Stimulated activated effector memory CD8-positive, alpha-beta T cell treated with anti-CD3 and anti-CD28 coated beads, Interleukin-12 subunit alpha, Interleukin-12 subunit beta, amount 100 ng/mL, for 72 hours (primary cell): ENCODE measurements around the gene CHML.

Source experiments
- ATAC-seq: fragments of 150-1000 bp; cut with Tn5 transposase; 2 replicates; pipeline ENCODE4 v1.10.0; 2021
- DNase-seq, 2 donors: peaks; one replicate each; pipeline ENCODE4 v3.0.0; 2021 to 2022; ENCODE audit warnings: low spot score in 2 of 2
- H3K27ac Mint-ChIP-seq: one replicate; pipeline ENCODE4 v1.8.0; 2022; ENCODE audit warnings: mild to moderate bottlenecking, mixed read lengths
- H3K36me3 Mint-ChIP-seq: one replicate; pipeline ENCODE4 v1.8.0; 2022; ENCODE audit warnings: mild to moderate bottlenecking, mixed read lengths
- H3K4me1 Mint-ChIP-seq: one replicate; pipeline ENCODE4 v1.8.0; 2022; ENCODE audit warnings: mixed read lengths
- H3K4me3 Mint-ChIP-seq: one replicate; pipeline ENCODE4 v1.8.0; 2022; ENCODE audit warnings: mild to moderate bottlenecking, mixed read lengths
- H3K9me3 Mint-ChIP-seq: one replicate; pipeline ENCODE4 v1.8.0; 2022; ENCODE audit warnings: mixed read lengths

The CHML gene

GRCh38 chr1:241614572-241614971, 25.6 kb downstream of the CHML start:
- Mint-ChIP-seq H3K4me1 (peaks cover 22% of the 10 kb centered on the region), H3K9me3 (no peaks in the 10 kb centered on the region), H3K27ac (peak overlapping the region; percentile 4), H3K36me3 (no peaks in the 10 kb centered on the region), H3K4me3 (no peak overlapping the region)
- no peak for DNase-seq
- no peak for ATAC-seq

- Mint-ChIP-seq H3K4me1 (peaks cover 22% of the 10 kb centered on the region), H3K36me3 (no peaks in the 10 kb centered on the region), H3K9me3 (no peaks in the 10 kb centered on the region), H3K4me3 (no peak overlapping the region), H3K27ac (peak overlapping the region; percentile 4)
- ATAC-seq = peak; percentile 92
- no peak for DNase-seq
Measured at GRCh38 chr1:241614144-241614543, 26.0 kb downstream of the CHML start.

GRCh38 chr1:241612533-241613477, 27.4 kb downstream of the CHML start:
- peaks cover 18% of the 10 kb centered on the region for H3K4me1 Mint-ChIP-seq
- ATAC-seq (no peak), DNase-seq (no peak)
- peak overlapping the region; percentile 4 for H3K4me3 Mint-ChIP-seq
- H3K9me3 Mint-ChIP-seq = no peaks in the 10 kb centered on the region
- H3K36me3 Mint-ChIP-seq = no peaks in the 10 kb centered on the region
- peak overlapping the region; percentile 12 for H3K27ac Mint-ChIP-seq

GRCh38 chr1:241611736-241612135, 28.4 kb downstream of the CHML start:
- Mint-ChIP-seq H3K27ac (no peak overlapping the region), H3K4me1 (peaks cover 13% of the 10 kb centered on the region), H3K4me3 (no peak overlapping the region), H3K36me3 (no peaks in the 10 kb centered on the region), H3K9me3 (no peaks in the 10 kb centered on the region)
- ATAC-seq = no peak
- DNase-seq = no peak

GRCh38 chr1:241611063-241611462, 29.1 kb downstream of the CHML start:
- DNase-seq (no peak), ATAC-seq (peak; percentile 63)
- no peak overlapping the region for H3K4me3 Mint-ChIP-seq
- H3K27ac Mint-ChIP-seq = no peak overlapping the region
- no peaks in the 10 kb centered on the region for H3K9me3 Mint-ChIP-seq
- H3K4me1 Mint-ChIP-seq = peaks cover 13% of the 10 kb centered on the region
- no peaks in the 10 kb centered on the region for H3K36me3 Mint-ChIP-seq

- H3K27ac Mint-ChIP-seq = no peak overlapping the region
- H3K4me1 Mint-ChIP-seq = peaks cover 13% of the 10 kb centered on the region
- DNase-seq (no peak), ATAC-seq (no peak)
- H3K4me3 Mint-ChIP-seq = no peak overlapping the region
- H3K36me3 Mint-ChIP-seq = no peaks in the 10 kb centered on the region
- no peaks in the 10 kb centered on the region for H3K9me3 Mint-ChIP-seq
Measured at GRCh38 chr1:241610056-241610815, 29.9 kb downstream of the CHML start.

GRCh38 chr1:241608379-241609033, 31.7 kb downstream of the CHML start:
- ATAC-seq = peak; percentile 91

GRCh38 chr1:241607497-241607896, 32.7 kb downstream of the CHML start:
- peaks cover 1% of the 10 kb centered on the region for H3K4me1 Mint-ChIP-seq
- no peaks in the 10 kb centered on the region for H3K9me3 Mint-ChIP-seq
- DNase-seq (no peak), ATAC-seq (no peak)
- no peaks in the 10 kb centered on the region for H3K36me3 Mint-ChIP-seq
- no peak overlapping the region for H3K27ac Mint-ChIP-seq
- H3K4me3 Mint-ChIP-seq = no peak overlapping the region

More at GRCh38 chr1:241608379-241609033, 31.7 kb downstream of the CHML start:
- DNase-seq = no peak
- Mint-ChIP-seq H3K4me1 (peaks cover 7% of the 10 kb centered on the region), H3K4me3 (no peak overlapping the region), H3K27ac (no peak overlapping the region), H3K36me3 (no peaks in the 10 kb centered on the region), H3K9me3 (no peaks in the 10 kb centered on the region)

GRCh38 chr1:241606544-241606943, 33.6 kb downstream of the CHML start:
- no peaks in the 10 kb centered on the region for H3K4me1 Mint-ChIP-seq

GRCh38 chr1:241605146-241605805, 34.9 kb downstream of the CHML start:
- Mint-ChIP-seq H3K9me3 (no peaks in the 10 kb centered on the region), H3K36me3 (no peaks in the 10 kb centered on the region), H3K27ac (no peak overlapping the region), H3K4me3 (no peak overlapping the region), H3K4me1 (peaks cover 8% of the 10 kb centered on the region)
- ATAC-seq (no peak), DNase-seq (no peak)

More at GRCh38 chr1:241606544-241606943, 33.6 kb downstream of the CHML start:
- no peak overlapping the region for H3K4me3 Mint-ChIP-seq
- H3K9me3 Mint-ChIP-seq = no peaks in the 10 kb centered on the region
- H3K36me3 Mint-ChIP-seq = no peaks in the 10 kb centered on the region
- ATAC-seq (no peak), DNase-seq (no peak)
- H3K27ac Mint-ChIP-seq = no peak overlapping the region

GRCh38 chr1:241603731-241604245, 36.4 kb downstream of the CHML start:
- Mint-ChIP-seq H3K4me3 (no peak overlapping the region), H3K27ac (no peak overlapping the region), H3K9me3 (no peaks in the 10 kb centered on the region), H3K4me1 (peaks cover 8% of the 10 kb centered on the region), H3K36me3 (no peaks in the 10 kb centered on the region)
- DNase-seq (no peak), ATAC-seq (no peak)

- Mint-ChIP-seq H3K9me3 (no peaks in the 10 kb centered on the region), H3K27ac (no peak overlapping the region), H3K4me3 (no peak overlapping the region), H3K36me3 (no peaks in the 10 kb centered on the region), H3K4me1 (peaks cover 8% of the 10 kb centered on the region)
- DNase-seq (no peak), ATAC-seq (peak; percentile 56)
Measured at GRCh38 chr1:241600496-241600901, 39.7 kb downstream of the CHML start.

- DNase-seq = no peak
- H3K9me3 Mint-ChIP-seq = no peaks in the 10 kb centered on the region
- no peak overlapping the region for H3K4me3 Mint-ChIP-seq
- peaks cover 8% of the 10 kb centered on the region for H3K4me1 Mint-ChIP-seq
- no peak overlapping the region for H3K27ac Mint-ChIP-seq
- H3K36me3 Mint-ChIP-seq = peaks cover 4% of the 10 kb centered on the region
- no peak for ATAC-seq
Measured at GRCh38 chr1:241598249-241598648, 41.9 kb downstream of the CHML start.

GRCh38 chr1:241596633-241597032, 43.5 kb downstream of the CHML start:
- peaks cover 24% of the 10 kb centered on the region for H3K4me1 Mint-ChIP-seq
- H3K4me3 Mint-ChIP-seq = no peak overlapping the region
- DNase-seq = no peak
- H3K27ac Mint-ChIP-seq = no peak overlapping the region
- peaks cover 8% of the 10 kb centered on the region for H3K36me3 Mint-ChIP-seq
- no peaks in the 10 kb centered on the region for H3K9me3 Mint-ChIP-seq
- ATAC-seq = no peak

GRCh38 chr1:241593186-241593585, 47.0 kb downstream of the CHML start:
- peak overlapping the region; percentile 72 for H3K27ac Mint-ChIP-seq
- peaks cover 26% of the 10 kb centered on the region for H3K4me1 Mint-ChIP-seq
- DNase-seq (no peak), ATAC-seq (no peak)
- no peaks in the 10 kb centered on the region for H3K9me3 Mint-ChIP-seq
- H3K4me3 Mint-ChIP-seq = no peak overlapping the region
- H3K36me3 Mint-ChIP-seq = peaks cover 8% of the 10 kb centered on the region
